ENCODE results near the gene CYP19A1.

DNA sequence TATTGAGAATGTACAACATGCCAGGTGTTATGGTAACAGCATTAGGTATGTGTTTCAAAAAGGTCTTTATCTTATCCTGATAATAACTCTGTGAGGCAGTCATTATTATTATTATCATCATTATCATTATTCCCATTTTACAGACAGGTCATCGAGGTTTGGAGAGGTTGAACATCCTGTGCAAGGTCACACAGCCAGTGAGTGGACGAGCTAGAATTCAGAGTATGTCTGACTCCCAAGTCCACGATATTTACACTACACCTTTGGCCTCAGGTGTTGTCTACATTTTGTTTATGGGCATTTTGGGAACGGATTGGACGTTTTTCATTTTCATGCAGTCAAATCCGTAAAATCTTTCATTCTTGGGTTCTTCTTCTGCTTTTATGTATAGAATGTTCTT lies 27.0 kb upstream of the CYP19A1 start:
- TF ChIP-seq, protein P1, sequence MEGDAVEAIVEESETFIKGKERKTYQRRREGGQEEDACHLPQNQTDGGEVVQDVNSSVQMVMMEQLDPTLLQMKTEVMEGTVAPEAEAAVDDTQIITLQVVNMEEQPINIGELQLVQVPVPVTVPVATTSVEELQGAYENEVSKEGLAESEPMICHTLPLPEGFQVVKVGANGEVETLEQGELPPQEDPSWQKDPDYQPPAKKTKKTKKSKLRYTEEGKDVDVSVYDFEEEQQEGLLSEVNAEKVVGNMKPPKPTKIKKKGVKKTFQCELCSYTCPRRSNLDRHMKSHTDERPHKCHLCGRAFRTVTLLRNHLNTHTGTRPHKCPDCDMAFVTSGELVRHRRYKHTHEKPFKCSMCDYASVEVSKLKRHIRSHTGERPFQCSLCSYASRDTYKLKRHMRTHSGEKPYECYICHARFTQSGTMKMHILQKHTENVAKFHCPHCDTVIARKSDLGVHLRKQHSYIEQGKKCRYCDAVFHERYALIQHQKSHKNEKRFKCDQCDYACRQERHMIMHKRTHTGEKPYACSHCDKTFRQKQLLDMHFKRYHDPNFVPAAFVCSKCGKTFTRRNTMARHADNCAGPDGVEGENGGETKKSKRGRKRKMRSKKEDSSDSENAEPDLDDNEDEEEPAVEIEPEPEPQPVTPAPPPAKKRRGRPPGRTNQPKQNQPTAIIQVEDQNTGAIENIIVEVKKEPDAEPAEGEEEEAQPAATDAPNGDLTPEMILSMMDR (IDR thresholded peaks at IDR 0.05; ENCODE audit: poor library complexity): no peak
- TF ChIP-seq EZH2 (IDR thresholded peaks at IDR 0.05; ENCODE audit: borderline replicate concordance) (no peak), EZH2phosphoT487 (IDR thresholded peaks at IDR 0.05; ENCODE audit: low read depth, severe bottlenecking, unreplicated experiment) (no peak)
